Liver (tissue), 9 donors: ENCODE measurements around the gene MTERF4. TPM values are rescaled to one million over a fixed set of nuclear protein-coding genes. Genes with fewer than 3 reads are reported as not detected.

ENCODE experiments used
- DNase-seq: peaks from one replicate; pipeline ENCODE4 v3.0.0-alpha.2; 2017; ENCODE audit warnings: low spot score
- H3K27ac ChIP-seq, 2 donors: one replicate each; pipeline ENCODE4 v1.7.0; 2013; ENCODE audit warnings: inconsistent platforms in 2 of 2, low read length in 2 of 2, control low read depth in 1 of 2, low read depth in 1 of 2, mild to moderate bottlenecking in 1 of 2
- H3K27me3 ChIP-seq, 4 donors: one replicate each; pipeline versions ENCODE4 v1.6.1 to v1.7.0; 2013; ENCODE audit warnings: low read length in 3 of 4, inconsistent platforms in 1 of 4, mild to moderate bottlenecking in 1 of 4, moderate library complexity in 1 of 4; ENCODE audit not compliant: control insufficient read depth in 4 of 4, insufficient read depth in 4 of 4
- H3K36me3 ChIP-seq, 4 donors: one replicate each; pipeline versions ENCODE4 v1.6.1 to v1.7.0; 2013; ENCODE audit warnings: low read length in 3 of 4, mild to moderate bottlenecking in 3 of 4, low read depth in 1 of 4, moderate library complexity in 1 of 4; ENCODE audit not compliant: control insufficient read depth in 4 of 4, insufficient read depth in 3 of 4
- H3K4me1 ChIP-seq, 4 donors: one replicate each; pipeline versions ENCODE4 v1.6.1 to v1.7.0; 2013; ENCODE audit warnings: low read length in 3 of 4, mild to moderate bottlenecking in 3 of 4, moderate library complexity in 1 of 4; ENCODE audit not compliant: control insufficient read depth in 4 of 4, insufficient read depth in 4 of 4
- H3K4me3 ChIP-seq, 3 donors: one replicate each; pipeline versions ENCODE4 v1.6.1 to v1.7.0; 2013; ENCODE audit warnings: low read length in 3 of 3, control low read depth in 1 of 3, low read depth in 1 of 3, mild to moderate bottlenecking in 1 of 3
- H3K9ac ChIP-seq, 2 donors: one replicate each; pipeline ENCODE4 v1.7.0; 2013; ENCODE audit warnings: low read length in 2 of 2, mild to moderate bottlenecking in 2 of 2, moderate library complexity in 2 of 2, control low read depth in 1 of 2, low read depth in 1 of 2
- H3K9me3 ChIP-seq, 4 donors: one replicate each; pipeline versions ENCODE4 v1.6.1 to v1.7.0; 2013; ENCODE audit warnings: low read length in 3 of 4; ENCODE audit not compliant: control insufficient read depth in 4 of 4
- ATF3 ChIP-seq: IDR thresholded peaks from 2 replicates; pipeline ENCODE4 v1.6.1; 2016; ENCODE audit warnings: antibody characterized with exemption
- CTCF ChIP-seq: fragments of 150-350 bp; IDR thresholded peaks from 2 replicates; pipeline ENCODE4 v1.5.1; 2017; ENCODE audit warnings: improper control_type of control experiment, low read depth, low read length; ENCODE audit not compliant: missing input control
- EGR1 ChIP-seq, 2 donors: IDR thresholded peaks; 2 replicates each; pipeline ENCODE4 v1.6.1; 2016 to 2018; ENCODE audit warnings: antibody characterized with exemption in 2 of 2, low read depth in 2 of 2
- FOXA1 ChIP-seq: IDR thresholded peaks from 2 replicates; pipeline ENCODE4 v1.6.1; 2016; ENCODE audit warnings: antibody characterized with exemption
- FOXA2 ChIP-seq: IDR thresholded peaks from 2 replicates; pipeline ENCODE4 v1.6.1; 2016; ENCODE audit warnings: antibody characterized with exemption
- GABPA ChIP-seq, 2 donors: IDR thresholded peaks in 1 of 2; conservative IDR thresholded peaks in 1 of 2; 2 replicates each; pipeline ENCODE4 v1.6.1; 2016; ENCODE audit warnings: antibody characterized with exemption in 2 of 2, mild to moderate bottlenecking in 1 of 2, moderate library complexity in 1 of 2
- HNF4A ChIP-seq, 2 donors: conservative IDR thresholded peaks; 2 replicates each; pipeline ENCODE4 v1.6.1; 2016; ENCODE audit warnings: antibody characterized with exemption in 2 of 2, mild to moderate bottlenecking in 2 of 2
- HNF4G ChIP-seq: IDR thresholded peaks from 2 replicates; pipeline ENCODE4 v1.6.1; 2016; ENCODE audit warnings: antibody characterized with exemption
- JUND ChIP-seq, 2 donors: IDR thresholded peaks; 2 replicates each; pipeline ENCODE4 v1.6.1; 2016; ENCODE audit warnings: antibody characterized with exemption in 2 of 2
- MAX ChIP-seq: IDR thresholded peaks from 2 replicates; pipeline ENCODE4 v1.6.1; 2016; ENCODE audit warnings: antibody characterized with exemption
- NR2F2 ChIP-seq: IDR thresholded peaks from 2 replicates; pipeline ENCODE4 v1.6.1; 2016; ENCODE audit warnings: antibody characterized with exemption
- RAD21 ChIP-seq, 2 donors: IDR thresholded peaks; 2 replicates each; pipeline ENCODE4 v1.6.1; 2016; ENCODE audit warnings: antibody characterized with exemption in 2 of 2, mild to moderate bottlenecking in 2 of 2
- REST ChIP-seq: IDR thresholded peaks from 2 replicates; pipeline ENCODE4 v1.6.1; 2016; ENCODE audit warnings: antibody characterized with exemption, mild to moderate bottlenecking
- RXRA ChIP-seq, 2 donors: IDR thresholded peaks; 2 replicates each; pipeline ENCODE4 v1.6.1; 2017 to 2018; ENCODE audit warnings: antibody characterized with exemption in 2 of 2, mild to moderate bottlenecking in 1 of 2
- SP1 ChIP-seq: IDR thresholded peaks from 2 replicates; pipeline ENCODE4 v1.6.1; 2018; ENCODE audit warnings: antibody characterized with exemption, mild to moderate bottlenecking
- TAF1 ChIP-seq: conservative IDR thresholded peaks from 2 replicates; pipeline ENCODE4 v1.6.1; 2016; ENCODE audit warnings: antibody characterized with exemption, mild to moderate bottlenecking
- YY1 ChIP-seq: IDR thresholded peaks from 2 replicates; pipeline ENCODE4 v1.6.1; 2016; ENCODE audit warnings: antibody characterized with exemption, mild to moderate bottlenecking
- ZBTB33 ChIP-seq: IDR thresholded peaks from 2 replicates; pipeline ENCODE4 v1.6.1; 2016; ENCODE audit warnings: antibody characterized with exemption
- WGBS: extraction: QIAGEN DNeasy Blood & Tissue Kit; methylation state at CpG from one replicate; pipeline ENCODE4 v1.1.7; 2013; 5-methylcytosine and 5-hydroxymethylcytosine counted together
- polyA plus RNA-seq, 2 donors: library from polyadenylated mRNA; stranded (reverse) in 1 of 2; unstranded in 1 of 2; fragments of 200-250 nt in 1 of 2; fragments of >200 nt in 1 of 2; fragmentation: Nextera tagmentation in 1 of 2; extraction: Ambion mirVana in 1 of 2; gene quantifications; one replicate each; pipeline versions ENCODE4 v1.2.1 to v1.2.3, GENCODE V29; 2013 to 2015
- total RNA-seq, 2 donors: library from RNA; depleted of rRNA; stranded (reverse); fragments of >200 nt; gene quantifications; one replicate each; pipeline ENCODE4 v1.2.3, GENCODE V29; 2014
- donor health status: healthy.
- donor health status: healthy.
- donor health status: healthy.
- donor health status: healthy.
- donor health status: healthy.

Gene MTERF4
- total and polyA plus RNA-seq, 4 donors = 13.3 to 36.7 (median 20.3) TPM

- TF ChIP-seq REST (no peak), FOXA2 (no peak), FOXA1 (no peak)
Measured at GRCh38 chr2:241142593-241142992, 40.5 kb upstream of the MTERF4 start (continued).

- Histone ChIP-seq H3K27ac (no peak overlapping the region), H3K27me3 (no peaks in the 10 kb centered on the region), H3K36me3 (peaks cover 0 to 4% (median 0%) of the 10 kb centered on the region in 4 donors), H3K9me3 (no peaks in the 10 kb centered on the region), H3K4me3 (no peak overlapping the region), H3K9ac (no peak overlapping the region), H3K4me1 (no peaks in the 10 kb centered on the region)
- TF ChIP-seq NR2F2 (no peak), TAF1 (no peak), SP1 (no peak), EGR1 (IDR thresholded peaks at IDR 0.05; ENCODE audit: low read depth in 2 of 2) (no peak), ATF3 (no peak), ZBTB33 (no peak), YY1 (no peak), RXRA (IDR thresholded peaks at IDR 0.05) (no peak), JUND (IDR thresholded peaks at IDR 0.05) (no peak), HNF4G (no peak), HNF4A (conservative IDR thresholded peaks at IDR 0.05) (no peak), GABPA (IDR thresholded peaks at IDR 0.05 in 1 of 2, conservative IDR thresholded peaks at IDR 0.05 in 1 of 2) (no peak), FOXA1 (no peak), CTCF (no peak), REST (no peak), RAD21 (IDR thresholded peaks at IDR 0.05) (no peak), FOXA2 (no peak), MAX (no peak)
- 94% methylated on average over 6 of the region's 6 CpGs for WGBS
- no peak for DNase-seq
Measured at GRCh38 chr2:241142063-241142462, 40.0 kb upstream of the MTERF4 start.
